Measurements from ENCODE around the gene NSMCE3. TPM values are rescaled to one million over a fixed set of nuclear protein-coding genes. Genes with fewer than 3 reads are reported as not detected.

NSMCE3 gene
- 1 to 10 TPM; 8.7 to 8.8 TPM for total RNA-seq
- 35.4 TPM for polyA plus RNA-seq

DNA sequence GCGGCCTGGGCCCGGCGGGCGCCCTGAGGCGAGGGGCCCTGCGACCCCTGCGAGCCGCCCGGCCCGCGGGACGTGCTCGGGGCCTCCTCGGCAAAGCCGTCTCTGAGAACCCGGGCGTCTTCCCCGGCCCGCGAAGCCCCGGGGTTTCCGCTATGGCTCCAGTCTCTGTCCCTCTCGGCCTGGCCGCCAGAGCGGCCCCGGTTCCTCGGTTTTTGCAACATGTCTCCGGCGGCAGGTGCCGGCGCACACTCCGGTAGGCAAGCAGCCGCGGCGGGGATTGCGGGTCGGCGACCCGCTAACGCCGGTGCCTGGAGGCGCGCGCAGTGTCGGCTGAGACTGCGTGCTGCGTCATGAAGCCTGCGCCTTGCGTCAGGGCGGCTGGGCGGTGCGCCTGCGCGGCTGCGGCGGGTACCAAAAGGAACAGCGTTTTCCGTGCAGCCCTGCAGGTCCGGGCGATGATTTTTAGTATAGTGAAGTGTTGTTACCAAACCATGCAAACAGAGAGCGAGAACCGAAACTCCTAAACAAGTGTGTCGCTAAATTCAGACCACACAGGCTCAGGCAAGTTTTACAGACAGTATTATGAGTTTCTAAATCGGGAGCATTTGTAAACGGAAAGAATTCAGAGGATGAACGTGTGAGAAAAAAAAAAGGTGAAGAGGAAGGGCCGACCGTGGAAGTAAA is at the start of gene NSMCE3:
Gene NSMCE3 (minus strand): TSS at position 338 of the 684 bp plus-strand sequence. CDS start 117 bp downstream, at position 221.
- ChIA-PET POLR2A (no interaction called here), CTCF (interaction anchor here (1.2 to 1.4 kb wide), 2 partner anchors 10 to 168 kb away, joined by 3 read pairs; no protein-coding TSS in a partner anchor)
- Mint-ChIP-seq H3K4me3 (peak within 1 kb of the TSS; percentile 88 to 99 (median 99)), H3K9me3 (no peaks in the 10 kb centered on the region), H3K27me3 (peaks cover 0 to 3% of the 10 kb centered on the region in 2 donors), H3K27ac (peak within 1 kb of the TSS; percentile 88 to 100 (median 99)), H3K36me3 (peaks cover 0 to 18% (median 6%) of the 10 kb centered on the region in 3 donors), H3K4me1 (peaks cover 45 to 62% (median 53%) of the 10 kb centered on the region in 3 donors)
- H3K9me3 ChIP-seq (ENCODE audit: low read length): no peaks in the 10 kb centered on the region
- no peaks in the 10 kb centered on the region for H3K36me3 ChIP-seq (ENCODE audit: insufficient read depth, low read length)
- peak within 1 kb of the TSS; percentile 71 for H3K4me3 ChIP-seq (ENCODE audit: low read length)
- peak; percentile 85 to 95 (median 90) for DNase-seq
- no peaks in the 10 kb centered on the region for H3K27me3 ChIP-seq (ENCODE audit: insufficient read depth, low read length, poor library complexity, severe bottlenecking)
- H3K4me1 ChIP-seq (ENCODE audit: insufficient read depth, low read length): peaks cover 31% of the 10 kb centered on the region
- H3K27ac ChIP-seq (ENCODE audit: low read depth, low read length): peak within 1 kb of the TSS; percentile 86

DNA sequence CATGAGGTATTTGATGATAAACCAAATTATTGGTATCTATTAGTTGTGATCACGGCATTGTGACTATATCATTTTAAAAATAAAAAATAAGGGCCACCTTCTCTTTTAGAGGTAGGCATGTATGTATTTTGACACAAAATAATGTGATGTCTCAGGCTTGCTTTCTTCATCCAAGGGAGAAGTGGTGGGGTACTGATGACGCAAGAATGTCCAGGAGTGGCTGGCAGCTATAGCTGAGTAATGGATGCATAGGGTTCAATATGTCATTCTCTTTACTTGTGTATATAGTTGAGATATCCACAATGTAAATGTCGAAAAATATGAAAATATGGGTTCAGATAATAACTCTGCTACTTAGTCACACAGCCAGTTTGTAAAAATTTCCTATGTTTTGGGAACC is 46.8 kb upstream of the NSMCE3 start:
- Histone ChIP-seq H3K36me3 (ENCODE audit: insufficient read depth, low read length) (no peaks in the 10 kb centered on the region), H3K27ac (ENCODE audit: low read depth, low read length) (no peak overlapping the region), H3K9me3 (ENCODE audit: low read length) (no peaks in the 10 kb centered on the region), H3K27me3 (ENCODE audit: insufficient read depth, low read length, poor library complexity, severe bottlenecking) (peaks cover 3% of the 10 kb centered on the region), H3K4me3 (ENCODE audit: low read length) (no peak overlapping the region), H3K4me1 (ENCODE audit: insufficient read depth, low read length) (no peaks in the 10 kb centered on the region)
- Mint-ChIP-seq H3K9me3 (peaks cover 3 to 11% (median 8%) of the 10 kb centered on the region in 5 donors), H3K36me3 (no peaks in the 10 kb centered on the region), H3K27ac (no peak overlapping the region), H3K4me3 (no peak overlapping the region), H3K27me3 (peaks cover 11 to 17% of the 10 kb centered on the region in 2 donors), H3K4me1 (no peaks in the 10 kb centered on the region)
- DNase-seq: no peak
- POLR2A ChIA-PET: no interaction called here
- CTCF ChIA-PET: no interaction called here

DNA sequence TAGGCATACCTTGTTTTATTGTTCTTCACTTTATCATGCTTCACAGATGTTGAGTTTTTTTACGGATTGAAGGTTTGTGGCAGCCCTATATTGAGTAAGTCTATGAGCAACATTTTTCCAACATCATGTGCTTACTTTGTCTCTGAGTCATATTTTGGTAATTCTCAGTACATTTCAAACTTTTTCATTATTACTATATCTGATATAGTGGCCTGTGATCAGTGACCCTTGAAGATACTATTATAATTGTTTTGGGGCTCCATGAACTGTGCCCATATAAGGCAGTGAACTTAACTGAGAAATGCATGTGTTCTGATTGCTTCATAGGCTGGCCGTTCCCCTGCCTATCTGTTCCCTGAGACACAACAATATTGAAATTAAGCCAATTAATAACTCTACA is 42.8 kb upstream of the NSMCE3 start:
- H3K4me3 Mint-ChIP-seq: no peak overlapping the region

DNA sequence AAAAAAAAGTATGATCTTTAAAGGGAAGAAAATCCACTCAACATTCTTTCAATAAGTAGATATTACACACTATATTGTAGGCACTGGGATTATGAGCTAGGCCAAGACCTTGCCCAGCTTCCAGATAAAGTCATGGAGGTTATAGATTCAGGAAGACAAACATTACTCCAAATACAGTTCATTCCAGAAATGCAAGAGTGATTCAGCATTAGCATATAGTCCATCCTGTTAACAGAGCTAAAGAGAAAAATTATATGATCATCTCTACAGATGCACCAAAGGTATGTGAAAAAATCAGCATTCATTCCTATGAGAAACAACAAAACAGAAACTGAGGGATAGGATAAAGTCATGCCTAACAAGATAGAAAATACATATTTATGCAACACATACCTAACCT is 42.1 kb upstream of the NSMCE3 start:
- Mint-ChIP-seq H3K9me3 (no peaks in the 10 kb centered on the region), H3K4me1 (no peaks in the 10 kb centered on the region), H3K4me3 (no peak overlapping the region), H3K27me3 (peaks cover 6 to 20% of the 10 kb centered on the region in 2 donors), H3K36me3 (no peaks in the 10 kb centered on the region), H3K27ac (no peak overlapping the region)
- peaks cover 3% of the 10 kb centered on the region for H3K27me3 ChIP-seq (ENCODE audit: insufficient read depth, low read length, poor library complexity, severe bottlenecking)
- no peaks in the 10 kb centered on the region for H3K4me1 ChIP-seq (ENCODE audit: insufficient read depth, low read length)
- DNase-seq: no peak
- H3K27ac ChIP-seq (ENCODE audit: low read depth, low read length): no peak overlapping the region
- no peaks in the 10 kb centered on the region for H3K9me3 ChIP-seq (ENCODE audit: low read length)
- ChIA-PET CTCF (no interaction called here), POLR2A (no interaction called here)
- no peaks in the 10 kb centered on the region for H3K36me3 ChIP-seq (ENCODE audit: insufficient read depth, low read length)
- no peak overlapping the region for H3K4me3 ChIP-seq (ENCODE audit: low read length)

More for the DNA sequence above, 42.8 kb upstream of the NSMCE3 start:
- Histone ChIP-seq H3K36me3 (ENCODE audit: insufficient read depth, low read length) (no peaks in the 10 kb centered on the region), H3K27me3 (ENCODE audit: insufficient read depth, low read length, poor library complexity, severe bottlenecking) (peaks cover 3% of the 10 kb centered on the region), H3K27ac (ENCODE audit: low read depth, low read length) (no peak overlapping the region), H3K4me1 (ENCODE audit: insufficient read depth, low read length) (no peaks in the 10 kb centered on the region), H3K4me3 (ENCODE audit: low read length) (no peak overlapping the region), H3K9me3 (ENCODE audit: low read length) (no peaks in the 10 kb centered on the region)
- H3K9me3 Mint-ChIP-seq: no peaks in the 10 kb centered on the region
- H3K4me1 Mint-ChIP-seq: no peaks in the 10 kb centered on the region
- H3K36me3 Mint-ChIP-seq: no peaks in the 10 kb centered on the region
- H3K27me3 Mint-ChIP-seq: peaks cover 8 to 19% of the 10 kb centered on the region in 2 donors
- no peak for DNase-seq
- ChIA-PET POLR2A (no interaction called here), CTCF (no interaction called here)
- no peak overlapping the region for H3K27ac Mint-ChIP-seq

DNA sequence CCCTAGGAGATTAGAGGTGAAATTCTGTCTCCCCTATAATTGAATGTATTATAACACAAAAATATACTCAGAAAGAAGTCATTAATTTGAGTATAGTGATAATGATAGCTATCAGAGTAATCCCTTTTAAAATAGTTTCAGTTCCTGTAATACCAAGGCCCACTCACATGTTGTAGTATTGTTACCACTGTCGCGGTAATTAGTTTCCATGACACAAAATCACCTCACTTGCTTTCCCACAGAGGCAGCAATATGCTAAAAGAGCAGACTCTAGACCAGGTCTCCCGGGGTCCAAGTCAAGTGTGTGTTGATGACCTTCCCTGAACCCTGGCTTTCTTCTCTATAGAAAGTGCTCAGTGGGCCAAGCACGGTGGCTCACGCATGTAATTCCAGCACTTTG is 39.5 kb upstream of the NSMCE3 start:
- H3K36me3 ChIP-seq (ENCODE audit: insufficient read depth, low read length): no peaks in the 10 kb centered on the region
- no peak overlapping the region for H3K4me3 ChIP-seq (ENCODE audit: low read length)
- CTCF ChIA-PET: no interaction called here
- H3K9me3 Mint-ChIP-seq: peaks cover 0 to 2% (median 0%) of the 10 kb centered on the region in 5 donors
- peaks cover 8 to 31% of the 10 kb centered on the region in 2 donors for H3K27me3 Mint-ChIP-seq
- POLR2A ChIA-PET: no interaction called here
- no peaks in the 10 kb centered on the region for H3K9me3 ChIP-seq (ENCODE audit: low read length)
- no peak overlapping the region for H3K27ac Mint-ChIP-seq
- H3K4me3 Mint-ChIP-seq: no peak overlapping the region
- no peak overlapping the region for H3K27ac ChIP-seq (ENCODE audit: low read depth, low read length)
- H3K4me1 Mint-ChIP-seq: no peaks in the 10 kb centered on the region
- no peak for DNase-seq
- no peaks in the 10 kb centered on the region for H3K36me3 Mint-ChIP-seq
- no peaks in the 10 kb centered on the region for H3K4me1 ChIP-seq (ENCODE audit: insufficient read depth, low read length)
- H3K27me3 ChIP-seq (ENCODE audit: insufficient read depth, low read length, poor library complexity, severe bottlenecking): peaks cover 3% of the 10 kb centered on the region

DNA sequence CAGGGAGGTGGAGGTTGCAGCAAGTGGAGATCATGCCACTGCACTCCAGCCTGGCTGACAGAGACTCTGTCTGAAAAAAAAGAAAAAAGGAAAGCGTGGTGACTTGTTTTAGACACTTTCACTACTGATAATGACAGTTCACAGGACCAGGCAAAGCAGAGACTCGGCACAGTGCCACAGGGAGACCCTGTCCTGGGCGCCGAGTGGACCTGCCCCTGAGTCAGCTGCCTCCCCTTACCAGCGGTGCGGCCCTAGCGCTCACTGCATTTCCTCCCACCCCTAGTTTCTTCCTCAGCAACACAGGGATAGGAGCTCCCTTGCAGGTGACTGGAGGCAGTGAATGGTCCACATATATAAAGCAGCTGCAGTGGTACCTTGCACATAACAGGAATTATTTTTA is 38.7 kb upstream of the NSMCE3 start:
- Mint-ChIP-seq H3K27me3 (peaks cover 9 to 27% of the 10 kb centered on the region in 2 donors), H3K27ac (no peak overlapping the region), H3K4me1 (no peaks in the 10 kb centered on the region), H3K9me3 (peaks cover 0 to 2% (median 0%) of the 10 kb centered on the region in 5 donors), H3K4me3 (no peak overlapping the region), H3K36me3 (no peaks in the 10 kb centered on the region)
- no peaks in the 10 kb centered on the region for H3K4me1 ChIP-seq (ENCODE audit: insufficient read depth, low read length)
- no peak for DNase-seq
- CTCF ChIA-PET: no interaction called here
- no peak overlapping the region for H3K4me3 ChIP-seq (ENCODE audit: low read length)
- POLR2A ChIA-PET: no interaction called here
- H3K27ac ChIP-seq (ENCODE audit: low read depth, low read length): no peak overlapping the region
- H3K36me3 ChIP-seq (ENCODE audit: insufficient read depth, low read length): no peaks in the 10 kb centered on the region
- no peaks in the 10 kb centered on the region for H3K9me3 ChIP-seq (ENCODE audit: low read length)
- peaks cover 3% of the 10 kb centered on the region for H3K27me3 ChIP-seq (ENCODE audit: insufficient read depth, low read length, poor library complexity, severe bottlenecking)

DNA sequence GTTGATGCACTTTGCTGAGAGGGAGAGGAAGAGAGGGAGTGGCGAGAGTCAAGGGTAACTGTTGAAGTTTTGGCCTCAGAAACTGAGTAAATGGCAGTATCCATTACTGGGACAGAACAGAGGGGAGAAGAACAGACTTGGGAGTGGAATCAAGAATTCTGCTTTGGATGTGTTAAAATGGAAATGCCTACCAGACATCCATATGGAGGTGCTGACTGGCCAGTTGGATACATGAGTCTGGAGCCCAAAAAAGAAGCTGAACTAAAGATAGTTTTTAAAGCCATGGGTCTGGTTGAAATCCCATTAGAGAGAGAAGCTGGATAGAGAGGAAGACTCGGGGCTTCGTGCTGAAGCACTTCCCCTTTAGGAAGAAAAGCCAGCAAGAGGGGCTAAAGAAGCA is 35.9 kb upstream of the NSMCE3 start:
- no peak overlapping the region for H3K4me3 Mint-ChIP-seq

DNA sequence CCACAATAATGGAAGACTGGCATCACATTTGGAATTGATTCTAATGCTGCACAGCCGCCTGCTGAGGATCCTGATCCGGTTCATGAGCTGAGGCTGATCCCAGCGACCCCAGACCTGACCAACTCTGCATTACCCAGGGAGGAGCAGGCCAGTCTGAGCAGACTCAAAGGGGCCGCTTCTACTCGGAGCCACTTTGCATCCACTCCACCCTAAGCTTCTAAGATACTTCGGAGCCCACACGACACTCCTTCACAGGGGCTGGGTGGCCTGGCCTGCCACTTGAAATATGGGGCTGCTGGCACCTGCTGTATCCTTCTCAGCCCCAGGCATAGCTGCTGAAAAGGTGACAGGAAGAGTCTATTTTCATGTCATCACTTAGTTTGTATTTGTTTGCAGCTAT is 33.2 kb upstream of the NSMCE3 start:
- Histone ChIP-seq H3K4me1 (ENCODE audit: insufficient read depth, low read length) (no peaks in the 10 kb centered on the region), H3K4me3 (ENCODE audit: low read length) (no peak overlapping the region), H3K36me3 (ENCODE audit: insufficient read depth, low read length) (no peaks in the 10 kb centered on the region), H3K27ac (ENCODE audit: low read depth, low read length) (no peak overlapping the region), H3K27me3 (ENCODE audit: insufficient read depth, low read length, poor library complexity, severe bottlenecking) (no peaks in the 10 kb centered on the region), H3K9me3 (ENCODE audit: low read length) (no peaks in the 10 kb centered on the region)
- no peak overlapping the region for H3K27ac Mint-ChIP-seq
- no peaks in the 10 kb centered on the region for H3K4me1 Mint-ChIP-seq
- peaks cover 7 to 21% of the 10 kb centered on the region in 2 donors for H3K27me3 Mint-ChIP-seq
- ChIA-PET CTCF (no interaction called here), POLR2A (no interaction called here)
- no peak for DNase-seq
- no peak overlapping the region for H3K4me3 Mint-ChIP-seq
- H3K9me3 Mint-ChIP-seq: peaks cover 0 to 2% (median 0%) of the 10 kb centered on the region in 5 donors
- H3K36me3 Mint-ChIP-seq: no peaks in the 10 kb centered on the region

More for the DNA sequence above, 35.9 kb upstream of the NSMCE3 start:
- no peak overlapping the region for H3K27ac Mint-ChIP-seq
- Histone ChIP-seq H3K9me3 (ENCODE audit: low read length) (no peaks in the 10 kb centered on the region), H3K27me3 (ENCODE audit: insufficient read depth, low read length, poor library complexity, severe bottlenecking) (no peaks in the 10 kb centered on the region), H3K4me3 (ENCODE audit: low read length) (no peak overlapping the region), H3K36me3 (ENCODE audit: insufficient read depth, low read length) (no peaks in the 10 kb centered on the region), H3K4me1 (ENCODE audit: insufficient read depth, low read length) (no peaks in the 10 kb centered on the region), H3K27ac (ENCODE audit: low read depth, low read length) (no peak overlapping the region)
- POLR2A ChIA-PET: no interaction called here
- peaks cover 9 to 27% of the 10 kb centered on the region in 2 donors for H3K27me3 Mint-ChIP-seq
- H3K4me1 Mint-ChIP-seq: no peaks in the 10 kb centered on the region
- no peaks in the 10 kb centered on the region for H3K36me3 Mint-ChIP-seq
- CTCF ChIA-PET: no interaction called here
- no peak for DNase-seq
- H3K9me3 Mint-ChIP-seq: peaks cover 0 to 2% (median 0%) of the 10 kb centered on the region in 5 donors

All from CD8-positive, alpha-beta memory T cell (primary cell).